Adipocyte (in vitro differentiated cells): ENCODE results near the gene ARHGEF38.

ENCODE experiments used
- DNase-seq: peaks from one replicate; pipeline ENCODE4 v3.0.0-alpha.2; 2015; ENCODE audit warnings: low read depth
- H3K27me3 ChIP-seq: replicated peaks from 2 replicates; pipeline ENCODE4 v1.7.0; 2013; ENCODE audit warnings: mild to moderate bottlenecking, low read length, moderate library complexity; ENCODE audit not compliant: control insufficient read depth, insufficient read depth
- H3K36me3 ChIP-seq: 2 replicates; pipeline ENCODE4 v1.7.0; 2013; ENCODE audit warnings: low read length, mild to moderate bottlenecking, moderate library complexity; ENCODE audit not compliant: control insufficient read depth, insufficient read depth, severe bottlenecking
- H3K4me1 ChIP-seq: 2 replicates; pipeline ENCODE4 v1.7.0; 2013; ENCODE audit warnings: mild to moderate bottlenecking, low read length, moderate library complexity; ENCODE audit not compliant: control insufficient read depth, insufficient read depth
- H3K4me3 ChIP-seq: 2 replicates; pipeline ENCODE4 v1.7.0; 2013; ENCODE audit warnings: mild to moderate bottlenecking, low read length, moderate library complexity
- H3K9ac ChIP-seq: 2 replicates; pipeline ENCODE4 v1.7.0; 2013; ENCODE audit warnings: mild to moderate bottlenecking, low read length, moderate library complexity
- H3K9me3 ChIP-seq: 2 replicates; pipeline ENCODE4 v1.7.0; 2013; ENCODE audit warnings: mild to moderate bottlenecking, low read length, moderate library complexity; ENCODE audit not compliant: control insufficient read depth

The ARHGEF38 gene

DNA sequence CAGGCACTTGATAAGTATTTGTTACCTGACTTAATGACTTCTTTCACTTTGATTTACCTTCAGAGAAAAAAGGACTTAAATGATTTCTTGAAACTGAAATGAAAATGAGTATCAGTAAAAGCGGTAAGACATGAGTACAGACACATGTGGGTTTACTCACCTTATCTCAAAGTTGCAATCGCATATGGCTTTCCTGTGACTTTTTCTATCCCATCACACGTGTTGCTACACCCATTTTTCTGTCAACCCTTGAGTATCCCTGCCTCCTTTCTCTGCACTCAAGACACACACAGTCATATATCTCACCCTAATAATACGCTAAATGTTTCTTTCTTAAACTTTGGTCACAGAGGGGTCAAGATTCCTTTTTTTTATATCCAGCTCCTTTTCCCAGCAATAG, 11.0 kb upstream of the ARHGEF38 start:
- Histone ChIP-seq H3K9ac (no peak overlapping the region), H3K4me3 (no peak overlapping the region), H3K4me1 (no peaks in the 10 kb centered on the region), H3K9me3 (peaks cover 6% of the 10 kb centered on the region), H3K36me3 (no peaks in the 10 kb centered on the region), H3K27me3 (no peaks in the 10 kb centered on the region)
- DNase-seq = no peak

GRCh38 chr4:105542039-105542438, 10.4 kb upstream of the ARHGEF38 start:
- Histone ChIP-seq H3K9ac (no peak overlapping the region), H3K9me3 (peaks cover 6% of the 10 kb centered on the region), H3K4me1 (no peaks in the 10 kb centered on the region), H3K36me3 (no peaks in the 10 kb centered on the region), H3K27me3 (no peaks in the 10 kb centered on the region), H3K4me3 (no peak overlapping the region)
- no peak for DNase-seq

GRCh38 chr4:105543346-105543745, 9.1 kb upstream of the ARHGEF38 start:
- Histone ChIP-seq H3K9ac (no peak overlapping the region), H3K4me3 (no peak overlapping the region), H3K27me3 (no peaks in the 10 kb centered on the region), H3K36me3 (no peaks in the 10 kb centered on the region), H3K4me1 (no peaks in the 10 kb centered on the region), H3K9me3 (peaks cover 6% of the 10 kb centered on the region)
- no peak for DNase-seq

DNA sequence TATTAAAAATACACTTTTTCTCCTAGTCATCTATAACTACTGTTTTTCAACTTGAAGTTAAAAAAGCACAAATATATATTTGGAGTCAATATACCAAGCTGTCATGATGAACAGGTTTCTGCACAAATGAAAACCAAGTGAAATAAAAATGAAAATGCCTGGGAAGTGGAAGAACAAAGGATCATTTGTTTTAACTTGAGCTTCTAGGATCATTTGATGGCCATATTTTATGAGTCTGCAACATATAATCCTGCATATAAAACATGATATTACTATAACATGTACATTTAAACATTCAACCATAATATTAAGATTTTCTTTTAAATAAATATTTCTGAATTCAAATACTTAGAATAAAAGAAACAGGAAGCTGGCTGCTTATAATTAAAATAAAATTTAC, 8.5 kb upstream of the ARHGEF38 start:
- Histone ChIP-seq H3K4me1 (no peaks in the 10 kb centered on the region), H3K9me3 (peaks cover 6% of the 10 kb centered on the region), H3K27me3 (no peaks in the 10 kb centered on the region), H3K36me3 (no peaks in the 10 kb centered on the region), H3K9ac (no peak overlapping the region), H3K4me3 (no peak overlapping the region)
- no peak for DNase-seq

DNA sequence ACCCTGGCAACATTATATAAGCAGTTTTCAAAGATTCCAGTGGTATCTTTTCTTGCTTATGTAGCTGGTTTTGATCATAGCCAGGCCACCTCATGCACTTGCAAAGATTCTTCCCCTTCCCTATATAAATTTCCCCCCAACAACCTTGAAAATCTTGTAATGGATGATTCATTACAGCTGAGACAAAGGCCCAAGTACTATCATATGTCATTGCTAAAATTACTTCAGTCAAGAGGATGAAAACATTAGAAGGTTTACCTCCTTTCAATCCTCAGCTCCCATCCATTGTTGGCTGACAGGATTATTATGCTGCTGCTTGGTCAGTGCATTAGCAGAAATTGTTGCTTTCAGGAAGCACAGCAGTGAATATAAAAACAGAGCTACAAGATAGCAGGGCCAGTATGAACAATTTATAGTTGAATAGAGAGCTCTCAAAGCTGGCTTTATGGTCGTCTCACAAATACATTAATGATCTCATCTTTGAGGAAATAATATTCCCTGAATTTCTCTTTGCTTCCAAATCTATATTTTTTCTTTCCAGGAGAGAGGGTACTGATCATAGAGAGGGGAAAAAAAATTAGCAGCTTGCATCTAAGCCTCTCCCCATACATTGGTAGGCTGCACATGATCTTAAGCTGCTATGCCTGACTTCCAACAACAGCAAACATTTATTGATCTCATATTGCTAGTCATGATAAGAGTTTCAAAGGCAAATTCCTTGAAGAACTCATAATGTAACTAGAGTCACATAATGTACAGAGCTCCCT, 7.7 kb upstream of the ARHGEF38 start:
- H3K4me3 ChIP-seq = no peak overlapping the region
- no peaks in the 10 kb centered on the region for H3K4me1 ChIP-seq

GRCh38 chr4:105546086-105546485, 6.3 kb upstream of the ARHGEF38 start:
- no peaks in the 10 kb centered on the region for H3K36me3 ChIP-seq
- H3K4me3 ChIP-seq = no peak overlapping the region
- H3K9ac ChIP-seq = no peak overlapping the region
- no peak for DNase-seq
- peaks cover 7% of the 10 kb centered on the region for H3K4me1 ChIP-seq
- H3K27me3 ChIP-seq = no peaks in the 10 kb centered on the region
- H3K9me3 ChIP-seq = no peaks in the 10 kb centered on the region

More for the DNA sequence above, 7.7 kb upstream of the ARHGEF38 start:
- peaks cover 2% of the 10 kb centered on the region for H3K9me3 ChIP-seq
- no peaks in the 10 kb centered on the region for H3K27me3 ChIP-seq
- no peaks in the 10 kb centered on the region for H3K36me3 ChIP-seq
- H3K9ac ChIP-seq = no peak overlapping the region
- DNase-seq = no peak

- H3K4me1 ChIP-seq = peaks cover 16% of the 10 kb centered on the region
- no peaks in the 10 kb centered on the region for H3K27me3 ChIP-seq
- H3K9me3 ChIP-seq = no peaks in the 10 kb centered on the region
- H3K9ac ChIP-seq = no peak overlapping the region
- no peaks in the 10 kb centered on the region for H3K36me3 ChIP-seq
- H3K4me3 ChIP-seq = no peak overlapping the region
- DNase-seq = no peak
Measured at GRCh38 chr4:105547769-105548168, 4.7 kb upstream of the ARHGEF38 start.

DNA sequence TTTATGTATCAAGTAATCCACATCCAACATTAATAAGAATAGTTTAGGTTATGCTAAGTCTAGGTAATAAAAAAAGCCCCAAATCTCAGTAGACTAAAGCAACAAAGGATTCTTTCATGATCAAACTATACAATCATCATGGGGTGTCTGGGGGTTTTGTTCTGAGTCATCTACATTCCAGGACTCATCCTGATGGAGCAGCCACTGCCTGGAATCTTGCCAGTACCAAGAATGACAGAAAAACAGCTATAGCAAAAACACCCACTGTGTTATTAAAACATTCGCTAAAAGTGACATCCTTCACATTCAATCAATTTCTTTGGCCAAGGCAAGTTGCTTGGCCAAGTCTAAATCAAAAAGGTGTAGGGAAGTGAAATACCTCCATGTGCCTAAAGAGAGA, 3.9 kb upstream of the ARHGEF38 start:
- no peak for DNase-seq
- no peak overlapping the region for H3K4me3 ChIP-seq
- H3K9me3 ChIP-seq = no peaks in the 10 kb centered on the region
- no peaks in the 10 kb centered on the region for H3K27me3 ChIP-seq
- H3K4me1 ChIP-seq = peaks cover 16% of the 10 kb centered on the region
- H3K36me3 ChIP-seq = no peaks in the 10 kb centered on the region
- H3K9ac ChIP-seq = no peak overlapping the region

DNA sequence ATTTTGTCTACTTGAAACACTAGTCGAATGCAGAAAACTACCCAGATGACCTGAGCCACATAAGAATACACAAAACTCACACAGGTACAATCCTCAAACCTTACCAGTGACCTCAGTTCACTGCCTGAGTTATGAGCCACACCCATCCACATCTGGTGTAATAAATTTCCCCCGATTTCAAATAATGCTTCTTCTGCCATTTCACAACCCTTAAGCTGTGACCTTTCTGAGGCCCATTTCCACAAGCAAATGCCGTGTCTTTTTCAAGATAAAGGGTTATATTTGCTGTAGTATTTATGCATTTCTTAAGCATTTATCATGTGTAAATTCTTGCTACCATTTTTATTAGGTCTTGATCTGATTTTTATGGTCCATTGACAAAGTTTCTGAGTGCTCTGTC, 1.8 kb upstream of the ARHGEF38 start:
- Histone ChIP-seq H3K9ac (no peak overlapping the region), H3K4me1 (peaks cover 16% of the 10 kb centered on the region), H3K9me3 (no peaks in the 10 kb centered on the region), H3K27me3 (no peaks in the 10 kb centered on the region), H3K4me3 (no peak overlapping the region), H3K36me3 (no peaks in the 10 kb centered on the region)
- DNase-seq = no peak

DNA sequence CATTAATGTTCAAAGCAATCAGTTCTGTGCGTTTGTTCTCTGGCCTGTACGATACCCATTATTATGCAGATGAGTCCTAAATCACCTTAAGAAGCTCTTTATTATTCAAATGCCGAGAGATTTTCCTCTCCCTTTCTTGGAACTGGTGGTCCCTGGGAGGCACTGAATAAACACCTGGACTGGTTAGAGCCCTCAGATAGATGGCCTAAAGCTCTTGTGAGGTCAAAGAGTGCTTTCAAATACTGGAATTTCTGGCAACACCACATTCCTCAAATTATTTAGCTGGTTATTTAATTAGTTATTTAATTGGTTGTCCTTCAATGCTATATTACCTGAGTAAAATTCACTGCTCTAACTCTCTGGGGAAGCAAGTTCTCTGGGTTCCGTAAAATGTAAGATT, 3.0 kb downstream of the ARHGEF38 start:
- Histone ChIP-seq H3K9ac (no peak overlapping the region), H3K4me1 (peaks cover 16% of the 10 kb centered on the region), H3K9me3 (no peaks in the 10 kb centered on the region), H3K4me3 (no peak overlapping the region), H3K27me3 (no peaks in the 10 kb centered on the region), H3K36me3 (no peaks in the 10 kb centered on the region)
- DNase-seq = no peak

DNA sequence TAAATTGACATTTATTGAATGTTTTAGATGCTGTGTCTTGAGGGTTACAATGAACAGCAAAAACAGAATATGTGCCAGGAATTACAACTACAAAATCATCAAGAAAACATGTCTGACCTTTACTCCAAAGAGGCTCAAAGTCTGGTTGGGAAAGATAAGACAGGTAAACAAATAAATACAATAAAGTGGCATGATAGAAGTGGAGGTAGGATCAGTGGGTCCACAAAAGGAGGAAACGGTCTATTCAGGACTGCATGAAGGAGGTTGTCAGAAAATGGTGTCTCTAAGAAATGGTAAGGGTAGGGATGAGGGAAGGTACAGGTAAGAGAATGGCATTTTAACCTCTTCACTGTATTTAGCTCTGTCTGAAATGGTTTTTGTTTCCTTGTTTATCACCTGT, 3.8 kb downstream of the ARHGEF38 start:
- no peak overlapping the region for H3K9ac ChIP-seq
- no peak for DNase-seq
- no peaks in the 10 kb centered on the region for H3K27me3 ChIP-seq
- H3K9me3 ChIP-seq = no peaks in the 10 kb centered on the region
- no peaks in the 10 kb centered on the region for H3K36me3 ChIP-seq
- H3K4me3 ChIP-seq = no peak overlapping the region
- H3K4me1 ChIP-seq = peaks cover 8% of the 10 kb centered on the region

DNA sequence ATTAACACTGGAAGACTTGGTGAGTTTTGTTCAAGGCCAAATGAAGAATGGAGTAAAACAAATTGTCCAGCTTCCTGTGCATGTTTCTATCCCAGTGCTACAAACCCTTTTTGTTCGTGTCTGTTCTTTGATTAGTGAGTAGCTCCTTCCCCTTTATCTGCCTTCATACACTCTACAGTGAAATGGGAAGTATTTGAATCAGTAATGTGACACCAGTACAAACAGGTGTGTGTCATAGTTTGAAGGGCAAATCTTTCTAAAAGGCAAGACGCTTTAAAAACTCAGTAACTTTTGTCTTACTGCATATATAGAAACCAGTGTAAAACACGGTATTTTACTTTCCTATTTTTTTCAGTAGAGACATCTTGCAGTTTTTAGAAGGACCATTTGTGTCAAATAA, 5.9 kb downstream of the ARHGEF38 start:
- H3K4me1 ChIP-seq = no peaks in the 10 kb centered on the region
- no peaks in the 10 kb centered on the region for H3K36me3 ChIP-seq
- no peaks in the 10 kb centered on the region for H3K27me3 ChIP-seq
- no peaks in the 10 kb centered on the region for H3K9me3 ChIP-seq
- no peak overlapping the region for H3K9ac ChIP-seq
- no peak overlapping the region for H3K4me3 ChIP-seq
- no peak for DNase-seq
